ENCODE data around the gene PRAC2.

The PRAC2 gene

GRCh38 chr17:48720266-48721008 is 2.5 kb upstream of the PRAC2 start:
- DNase-seq: no peak

GRCh38 chr17:48721009-48721402 is 2.0 kb upstream of the PRAC2 start:
- DNase-seq: no peak

- no peak for DNase-seq
These were observed 631 bp upstream of the PRAC2 start, which contains the start of gene PRAC1 for GRCh38 chr17:48722201-48722907. TSS of gene PRAC1 (minus strand) at chr17:48722518. CDS start at chr17:48722392, 126 bp downstream.

GRCh38 chr17:48723423-48724250 is 652 bp downstream of the PRAC2 start:
- no peak for DNase-seq

- peak; percentile 64 for DNase-seq
These were observed 1.4 kb downstream of the PRAC2 start for GRCh38 chr17:48724251-48725003.

GRCh38 chr17:48725004-48725287 is 2.0 kb downstream of the PRAC2 start:
- DNase-seq: no peak

GRCh38 chr17:48725288-48726064 is 2.5 kb downstream of the PRAC2 start:
- no peak for DNase-seq

- DNase-seq: no peak
These were observed 3.3 kb downstream of the PRAC2 start for GRCh38 chr17:48726114-48726915.

- no peak for DNase-seq
These were observed 3.9 kb downstream of the PRAC2 start for GRCh38 chr17:48726916-48727286.

- DNase-seq: no peak
These were observed 4.6 kb downstream of the PRAC2 start for GRCh38 chr17:48727415-48728175.

- peak; percentile 33 for DNase-seq
These were observed 5.5 kb downstream of the PRAC2 start, which contains the start of gene HOXB13 for GRCh38 chr17:48728232-48729231. TSS of gene HOXB13 (minus strand) at chr17:48728750. CDS start at chr17:48728593, 157 bp downstream.

GRCh38 chr17:48729335-48730239 is 6.6 kb downstream of the PRAC2 start:
- DNase-seq: no peak

GRCh38 chr17:48730240-48730550 is 7.2 kb downstream of the PRAC2 start:
- no peak for DNase-seq

GRCh38 chr17:48731355-48731754 is 8.4 kb downstream of the PRAC2 start:
- DNase-seq: no peak

- no peak for DNase-seq
These were observed 10.0 kb downstream of the PRAC2 start for GRCh38 chr17:48732688-48733629.

- no peak for DNase-seq
These were observed 10.8 kb downstream of the PRAC2 start for GRCh38 chr17:48733632-48734328.
